GM06990 (cell line): ENCODE data around the gene RIBC2.

Experiments used
- DNase-seq: peaks from one replicate; pipeline ENCODE4 v3.0.0-alpha.2; 2011; ENCODE audit not compliant: insufficient read length; ENCODE audit errors: extremely low read depth
- H3K27me3 ChIP-seq: replicated peaks from 2 replicates; pipeline ENCODE4 v1.6.0; 2011; ENCODE audit warnings: low read length; ENCODE audit not compliant: control insufficient read depth, insufficient read depth
- H3K36me3 ChIP-seq: 2 replicates; pipeline ENCODE4 v1.5.1; 2011; ENCODE audit warnings: low read length; ENCODE audit not compliant: control insufficient read depth, insufficient read depth
- H3K4me3 ChIP-seq: replicated peaks from 2 replicates; pipeline ENCODE4 v1.5.1; 2011; ENCODE audit warnings: low read depth, mild to moderate bottlenecking, control low read depth, low read length
- TF ChIP-seq, protein P1 (sequence below): IDR thresholded peaks from 2 replicates; pipeline ENCODE4 v1.5.1; 2011; ENCODE audit warnings: low read length, control low read depth, mild to moderate bottlenecking, inconsistent platforms; ENCODE audit not compliant: insufficient read depth, poor library complexity, severe bottlenecking

Gene RIBC2

DNA sequence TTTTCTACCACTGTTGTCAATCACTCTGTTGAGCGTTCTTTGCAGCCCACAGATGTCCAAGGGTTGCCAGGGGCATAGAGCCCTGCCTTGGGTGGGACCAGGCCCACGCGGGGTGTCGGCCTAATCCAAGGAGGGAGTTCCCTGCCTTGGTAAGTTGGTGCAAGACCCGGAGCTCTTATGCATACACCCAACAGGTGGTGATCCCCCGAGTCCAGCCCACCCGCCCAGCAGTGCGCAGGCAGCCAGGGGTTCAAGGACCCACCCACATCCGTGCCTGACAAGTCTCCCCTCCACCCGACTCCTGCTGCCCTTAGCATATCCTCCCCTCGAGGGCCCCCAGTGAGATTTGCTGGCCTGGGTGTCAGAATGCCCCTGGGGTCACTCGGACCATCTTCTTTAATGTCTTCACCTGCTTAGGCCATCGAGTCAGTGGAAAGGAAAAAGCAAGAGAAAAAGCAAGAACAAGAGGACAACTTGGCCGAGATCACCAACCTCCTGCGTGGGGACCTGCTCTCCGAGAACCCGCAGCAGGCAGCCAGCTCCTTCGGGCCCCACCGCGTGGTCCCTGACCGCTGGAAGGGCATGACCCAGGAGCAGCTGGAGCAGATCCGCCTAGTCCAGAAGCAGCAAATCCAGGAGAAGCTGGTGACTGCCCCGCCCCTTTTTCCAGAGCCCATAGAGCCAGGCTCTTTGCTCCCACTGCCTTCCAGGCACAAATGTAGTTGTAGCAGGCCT lies 12.2 kb downstream of the RIBC2 start:
- no peaks in the 10 kb centered on the region; the same call in none of the 2 replicates for H3K27me3 ChIP-seq
- H3K4me3 ChIP-seq = no peak overlapping the region
- DNase-seq = no peak
- TF ChIP-seq, protein P1, sequence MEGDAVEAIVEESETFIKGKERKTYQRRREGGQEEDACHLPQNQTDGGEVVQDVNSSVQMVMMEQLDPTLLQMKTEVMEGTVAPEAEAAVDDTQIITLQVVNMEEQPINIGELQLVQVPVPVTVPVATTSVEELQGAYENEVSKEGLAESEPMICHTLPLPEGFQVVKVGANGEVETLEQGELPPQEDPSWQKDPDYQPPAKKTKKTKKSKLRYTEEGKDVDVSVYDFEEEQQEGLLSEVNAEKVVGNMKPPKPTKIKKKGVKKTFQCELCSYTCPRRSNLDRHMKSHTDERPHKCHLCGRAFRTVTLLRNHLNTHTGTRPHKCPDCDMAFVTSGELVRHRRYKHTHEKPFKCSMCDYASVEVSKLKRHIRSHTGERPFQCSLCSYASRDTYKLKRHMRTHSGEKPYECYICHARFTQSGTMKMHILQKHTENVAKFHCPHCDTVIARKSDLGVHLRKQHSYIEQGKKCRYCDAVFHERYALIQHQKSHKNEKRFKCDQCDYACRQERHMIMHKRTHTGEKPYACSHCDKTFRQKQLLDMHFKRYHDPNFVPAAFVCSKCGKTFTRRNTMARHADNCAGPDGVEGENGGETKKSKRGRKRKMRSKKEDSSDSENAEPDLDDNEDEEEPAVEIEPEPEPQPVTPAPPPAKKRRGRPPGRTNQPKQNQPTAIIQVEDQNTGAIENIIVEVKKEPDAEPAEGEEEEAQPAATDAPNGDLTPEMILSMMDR = no peak
- no peaks in the 10 kb centered on the region for H3K36me3 ChIP-seq

DNA sequence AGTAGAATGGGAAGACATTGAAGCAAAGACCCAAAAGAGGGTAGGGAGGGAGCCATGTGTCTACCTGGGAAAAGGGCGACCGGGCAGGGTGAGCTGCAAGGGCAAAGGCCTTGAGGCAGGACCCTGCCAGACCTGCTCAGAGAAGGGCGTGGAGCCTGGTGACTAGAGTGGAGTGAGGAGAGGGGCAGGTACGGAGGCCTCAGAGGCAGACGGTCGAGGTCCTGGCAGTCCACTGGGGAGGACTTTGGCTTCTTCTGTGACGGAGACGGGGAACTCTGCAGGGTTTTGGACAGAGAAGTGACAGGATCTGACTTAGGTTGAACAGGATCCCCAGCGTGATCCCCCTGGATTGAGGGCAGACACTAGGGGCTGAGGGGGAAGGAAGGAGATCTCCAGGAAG lies 12.9 kb downstream of the RIBC2 start:
- TF ChIP-seq, protein P1 = no peak
- Histone ChIP-seq H3K36me3 (no peaks in the 10 kb centered on the region), H3K4me3 (no peak overlapping the region), H3K27me3 (no peaks in the 10 kb centered on the region; the same call in none of the 2 replicates)
- DNase-seq = no peak

DNA sequence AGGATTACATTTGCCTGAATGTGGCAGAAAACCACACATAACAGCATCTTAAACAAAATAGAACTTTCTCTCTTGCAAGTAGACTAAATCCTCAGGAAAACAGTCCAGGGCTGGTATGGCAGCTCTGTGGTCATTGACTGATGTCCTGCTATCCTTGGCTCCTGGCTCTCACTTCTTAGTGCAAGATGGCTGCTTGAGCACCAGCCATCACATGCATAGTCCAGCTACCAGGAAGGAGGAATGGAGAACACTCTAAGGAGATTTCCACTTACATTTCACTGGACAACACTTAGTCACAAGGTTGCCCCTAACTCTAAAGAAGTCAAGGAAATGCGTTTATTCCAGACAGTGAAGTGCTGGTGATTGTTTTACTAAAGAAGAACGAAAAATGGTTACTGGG lies 13.6 kb downstream of the RIBC2 start:
- Histone ChIP-seq H3K27me3 (no peaks in the 10 kb centered on the region; the same call in 1 of the 2 replicates), H3K36me3 (no peaks in the 10 kb centered on the region), H3K4me3 (no peak overlapping the region)
- no peak for DNase-seq
- TF ChIP-seq, protein P1 = no peak

- DNase-seq = no peak
- H3K27me3 ChIP-seq = no peaks in the 10 kb centered on the region; the same call in 1 of the 2 replicates
- no peak overlapping the region for H3K4me3 ChIP-seq
- no peaks in the 10 kb centered on the region for H3K36me3 ChIP-seq
- TF ChIP-seq, protein P1 = no peak
These were observed 15.2 kb downstream of the RIBC2 start for GRCh38 chr22:45428391-45429385.

DNA sequence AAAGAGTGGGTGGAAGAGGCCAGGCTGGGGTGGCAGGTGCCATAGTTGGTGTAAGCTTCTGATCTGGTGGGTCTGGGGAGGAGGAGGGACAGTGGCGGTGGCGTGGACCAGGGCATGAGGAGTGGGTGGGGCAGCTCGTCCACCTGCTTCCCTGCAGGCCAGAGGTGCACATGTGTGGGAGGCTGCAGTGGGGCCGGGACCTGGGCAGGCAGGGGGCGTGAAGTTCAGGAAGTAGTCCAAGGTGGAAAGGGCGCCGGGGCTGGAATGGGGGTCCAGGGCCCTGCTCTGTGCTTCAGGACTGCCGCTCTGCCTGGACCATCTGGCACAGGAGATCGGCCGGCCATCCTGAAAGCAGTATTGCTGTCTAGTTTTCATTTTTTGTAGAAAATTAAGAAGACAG lies 15.9 kb downstream of the RIBC2 start:
- TF ChIP-seq, protein P1 = no peak
- Histone ChIP-seq H3K36me3 (no peaks in the 10 kb centered on the region), H3K27me3 (no peaks in the 10 kb centered on the region; the same call in 1 of the 2 replicates), H3K4me3 (no peak overlapping the region)
- no peak for DNase-seq
